IPS DF 19.7 (cell line): ENCODE data around the gene SMARCD3.

Source experiments
- DNase-seq: peaks from one replicate; pipeline ENCODE4 v3.0.0-alpha.2; 2013; ENCODE audit warnings: low read depth, low spot score

Gene SMARCD3

GRCh38 chr7:151248346-151249033 lies at the start of gene SMARCD3:
Gene SMARCD3 (minus strand): TSS chr7:151248694. CDS start chr7:151248562, 132 bp downstream.
- DNase-seq, result no peak

GRCh38 chr7:151296202-151296992 lies 47.9 kb upstream of the SMARCD3 start:
- DNase-seq, result no peak

GRCh38 chr7:151292850-151293249 lies 44.4 kb upstream of the SMARCD3 start:
- no peak for DNase-seq

- DNase-seq, result no peak
Observed at GRCh38 chr7:151291206-151291605, 42.7 kb upstream of the SMARCD3 start.

GRCh38 chr7:151290355-151290760 lies 41.9 kb upstream of the SMARCD3 start:
- DNase-seq, result no peak

GRCh38 chr7:151289891-151290290 lies 41.4 kb upstream of the SMARCD3 start:
- DNase-seq, result no peak

GRCh38 chr7:151286148-151286547 lies 37.7 kb upstream of the SMARCD3 start:
- DNase-seq, result no peak

GRCh38 chr7:151283302-151283701 lies 34.8 kb upstream of the SMARCD3 start:
- no peak for DNase-seq

- DNase-seq, result no peak
Observed at GRCh38 chr7:151282111-151282510, 33.6 kb upstream of the SMARCD3 start.

- DNase-seq, result no peak
Observed at GRCh38 chr7:151281686-151282085, 33.2 kb upstream of the SMARCD3 start.

GRCh38 chr7:151280388-151281019 lies 32.0 kb upstream of the SMARCD3 start:
- DNase-seq, result no peak

GRCh38 chr7:151279868-151280267 lies 31.4 kb upstream of the SMARCD3 start:
- no peak for DNase-seq

- no peak for DNase-seq
Observed at GRCh38 chr7:151278949-151279348, 30.5 kb upstream of the SMARCD3 start.

- no peak for DNase-seq
Observed at GRCh38 chr7:151277631-151278030, 29.1 kb upstream of the SMARCD3 start.

GRCh38 chr7:151276666-151277590 lies 28.4 kb upstream of the SMARCD3 start:
- peak; percentile 42 for DNase-seq

GRCh38 chr7:151275813-151276577 lies 27.5 kb upstream of the SMARCD3 start:
- DNase-seq, result no peak

GRCh38 chr7:151274936-151275812 lies 26.7 kb upstream of the SMARCD3 start:
- no peak for DNase-seq

- no peak for DNase-seq
Observed at GRCh38 chr7:151274396-151274795, 25.9 kb upstream of the SMARCD3 start.

GRCh38 chr7:151273651-151274390 lies 25.3 kb upstream of the SMARCD3 start:
- DNase-seq, result no peak
